Fibroblast of lung (primary cell): ENCODE results near the gene CCAR1. TPM values are rescaled to one million over a fixed set of nuclear protein-coding genes. Genes with fewer than 3 reads are reported as not detected.
"Not testable (repeated sequence)": the region's sequence is repeated elsewhere in the genome, so short reads cannot be mapped to it uniquely, and the experiment has no call there.

Experiments
- DNase-seq, 2 donors: peaks; one replicate each; pipeline versions ENCODE4 v3.0.0 to v3.0.0-alpha.2; 2010; ENCODE audit warnings: low read depth in 2 of 2
- H2AFZ ChIP-seq: 2 replicates; pipeline ENCODE4 v1.5.1; 2012; ENCODE audit warnings: low read length, control low read depth, inconsistent platforms
- H3K27ac ChIP-seq: 2 replicates; pipeline ENCODE4 v1.5.1; 2011; ENCODE audit warnings: low read length, control low read depth; ENCODE audit not compliant: insufficient read depth
- H3K27me3 ChIP-seq: 2 replicates; pipeline ENCODE4 v1.5.1; 2011; ENCODE audit warnings: mild to moderate bottlenecking, low read length; ENCODE audit not compliant: control insufficient read depth, insufficient read depth
- H3K36me3 ChIP-seq: 2 replicates; pipeline ENCODE4 v1.5.1; 2011; ENCODE audit warnings: low read length; ENCODE audit not compliant: control insufficient read depth, insufficient read depth
- H3K4me1 ChIP-seq: 2 replicates; pipeline ENCODE4 v1.5.1; 2011; ENCODE audit warnings: low read length; ENCODE audit not compliant: control insufficient read depth, insufficient read depth; ENCODE audit errors: extremely low read depth
- H3K4me2 ChIP-seq: 2 replicates; pipeline ENCODE4 v1.5.1; 2011; ENCODE audit warnings: low read length, control low read depth; ENCODE audit not compliant: insufficient read depth; ENCODE audit errors: extremely low read depth
- H3K4me3 ChIP-seq, 4 experiments: fragments of 200-600 bp in 1 of 4; sonication (generic) in 1 of 4; replicated peaks in 1 of 4; 2 replicates each; pipeline ENCODE4 v1.5.1; 2011 to 2016; ENCODE audit warnings: low read length in 4 of 4, low read depth in 3 of 4, mild to moderate bottlenecking in 3 of 4, control low read depth in 2 of 4, inconsistent platforms in 1 of 4, mixed read lengths in 1 of 4; ENCODE audit not compliant: insufficient read depth in 1 of 4; ENCODE audit errors: control extremely low read depth in 1 of 4
- H3K79me2 ChIP-seq: 2 replicates; pipeline ENCODE4 v1.5.1; 2012; ENCODE audit warnings: mild to moderate bottlenecking, low read length, inconsistent platforms; ENCODE audit not compliant: control insufficient read depth, insufficient read depth
- H3K9ac ChIP-seq: 2 replicates; pipeline ENCODE4 v1.5.1; 2011; ENCODE audit warnings: mild to moderate bottlenecking, low read length, control low read depth; ENCODE audit not compliant: insufficient read depth
- H3K9me3 ChIP-seq: 2 replicates; pipeline ENCODE4 v1.5.1; 2012; ENCODE audit warnings: low read depth, low read length; ENCODE audit not compliant: control insufficient read depth, insufficient read depth
- H4K20me1 ChIP-seq: 2 replicates; pipeline ENCODE4 v1.5.1; 2011; ENCODE audit warnings: low read length; ENCODE audit not compliant: control insufficient read depth, insufficient read depth; ENCODE audit errors: extremely low read depth
- CTCF ChIP-seq, 2 donors: IDR thresholded peaks in 1 of 2; conservative IDR thresholded peaks in 1 of 2; 1 replicate in 1 of 2; 2 replicates in 1 of 2; pipeline ENCODE4 v1.5.1; 2011 to 2012; ENCODE audit warnings: low read length in 2 of 2, control low read depth in 1 of 2, inconsistent platforms in 1 of 2, low read depth in 1 of 2, mild to moderate bottlenecking in 1 of 2
- EZH2 ChIP-seq: IDR thresholded peaks from 2 replicates; pipeline ENCODE4 v1.5.1; 2012; ENCODE audit warnings: low read length, control low read depth, mild to moderate bottlenecking; ENCODE audit errors: missing control alignments
- polyA plus RNA-seq, 2 donors: library from polyadenylated mRNA; depleted of rRNA in 1 of 2; stranded (reverse) in 1 of 2; unstranded in 1 of 2; fragments of >200 nt; gene quantifications; 2 replicates each; pipeline ENCODE4 v1.2.1, GENCODE V29; 2011 to 2012; ENCODE audit warnings: missing spikeins in 1 of 2
- total RNA-seq: library from RNA; depleted of rRNA; stranded (reverse); fragments of >200 nt; gene quantifications from 2 replicates; pipeline ENCODE4 v1.2.1, GENCODE V29; 2014

CCAR1 gene
- total and polyA plus RNA-seq, 2 donors (not counting 1 experiment from before 2014, with no cell fraction given): 24.9 to 54.9 TPM

DNA sequence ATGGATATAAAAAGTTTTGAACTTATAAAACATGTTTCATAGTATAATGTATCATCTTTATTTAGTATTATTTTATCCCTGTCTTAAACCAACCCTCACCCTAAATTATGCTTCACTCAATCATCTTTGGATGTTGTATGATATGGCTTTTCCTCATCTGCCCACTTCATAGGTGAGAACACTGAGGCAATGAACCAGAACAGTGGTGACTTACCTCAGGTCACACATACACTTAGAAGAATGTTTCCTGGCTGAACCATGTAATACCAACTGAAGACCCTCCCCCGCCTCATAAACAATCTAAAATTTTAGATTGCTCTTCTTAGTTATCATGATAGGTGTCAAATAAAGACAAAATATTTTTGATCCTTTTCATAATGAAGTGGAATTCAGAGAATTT lies 83.7 kb downstream of the CCAR1 start:
- Histone ChIP-seq H3K9ac (no peak overlapping the region), H3K4me1 (no peaks in the 10 kb centered on the region), H3K27ac (no peak overlapping the region), H3K4me3 (no peak overlapping the region), H4K20me1 (no peaks in the 10 kb centered on the region), H3K4me2 (no peak overlapping the region), H3K27me3 (no peaks in the 10 kb centered on the region), H3K79me2 (no peaks in the 10 kb centered on the region), H3K9me3 (no peaks in the 10 kb centered on the region), H2AFZ (no peak overlapping the region), H3K36me3 (no peaks in the 10 kb centered on the region)
- TF ChIP-seq EZH2: no peak
- TF ChIP-seq CTCF (conservative IDR thresholded peaks at IDR 0.05 in 1 of 2, IDR thresholded peaks at IDR 0.05 in 1 of 2; ENCODE audit: low read depth in 1 of 2, low read length in 2 of 2): no peak
- DNase-seq: no peak

- H2AFZ ChIP-seq, H3K36me3 ChIP-seq, H3K9me3 ChIP-seq, H3K79me2 ChIP-seq, H3K4me2 ChIP-seq, H3K4me3 ChIP-seq, H3K4me1 ChIP-seq, H4K20me1 ChIP-seq, DNase-seq, H3K9ac ChIP-seq, H3K27ac ChIP-seq, H3K27me3 ChIP-seq: not testable (repeated sequence)
Observed at GRCh38 chr10:68810830-68811229, 89.8 kb downstream of the CCAR1 start.

GRCh38 chr10:68811314-68812009 lies 90.4 kb downstream of the CCAR1 start:
- H3K9me3 ChIP-seq: no peaks in the 10 kb centered on the region
- no peak for DNase-seq
- no peak overlapping the region for H3K4me3 ChIP-seq
- H3K9ac ChIP-seq: no peak overlapping the region
- no peaks in the 10 kb centered on the region for H3K27me3 ChIP-seq
- TF ChIP-seq CTCF (conservative IDR thresholded peaks at IDR 0.05 in 1 of 2, IDR thresholded peaks at IDR 0.05 in 1 of 2; ENCODE audit: low read depth in 1 of 2, low read length in 2 of 2) (no peak), EZH2 (no peak)
- H4K20me1 ChIP-seq: no peaks in the 10 kb centered on the region
- no peak overlapping the region for H2AFZ ChIP-seq
- no peak overlapping the region for H3K27ac ChIP-seq
- no peaks in the 10 kb centered on the region for H3K36me3 ChIP-seq
- no peak overlapping the region for H3K4me2 ChIP-seq
- no peaks in the 10 kb centered on the region for H3K4me1 ChIP-seq
- H3K79me2 ChIP-seq: no peaks in the 10 kb centered on the region
